HCT116 (cell line): ENCODE results near the gene CARD14.

Experiments used
- CBX3 ChIP-seq: IDR thresholded peaks from 2 replicates; pipeline ENCODE4 v1.6.1; 2012; ENCODE audit warnings: low read depth
- CTCF ChIP-seq, 3 experiments: fragments of 200-600 bp in 1 of 3; sonication (generic) in 1 of 3; IDR thresholded peaks in 2 of 3; conservative IDR thresholded peaks in 1 of 3; 2 replicates each; pipeline ENCODE4 v1.5.1; 2012 to 2017; ENCODE audit warnings: low read depth in 2 of 3, low read length in 2 of 3, antibody characterized with exemption in 1 of 3, borderline replicate concordance in 1 of 3, control low read depth in 1 of 3, mild to moderate bottlenecking in 1 of 3, mixed read lengths in 1 of 3, mixed run types in 1 of 3, moderate library complexity in 1 of 3; ENCODE audit not compliant: insufficient read depth in 1 of 3
- ELF1 ChIP-seq: IDR thresholded peaks from 2 replicates; pipeline ENCODE4 v1.6.1; 2012; ENCODE audit warnings: low read depth, borderline replicate concordance
- EZH2 ChIP-seq: fragments of 200-600 bp; sonication (generic); IDR thresholded peaks from 2 replicates; pipeline ENCODE4 v1.6.1; 2017; ENCODE audit warnings: antibody characterized with exemption, mixed run types
- EZH2phosphoT487 ChIP-seq: fragments of 200-600 bp; IDR thresholded peaks from 2 replicates; pipeline ENCODE4 v1.6.1; 2018; ENCODE audit warnings: antibody characterized with exemption, borderline replicate concordance
- JUND ChIP-seq: IDR thresholded peaks from 2 replicates; pipeline ENCODE4 v1.6.1; 2012
- POLR2A ChIP-seq: IDR thresholded peaks from 2 replicates; pipeline ENCODE4 v1.7.0; 2011; ENCODE audit warnings: borderline replicate concordance; ENCODE audit not compliant: insufficient read depth, insufficient read length; ENCODE audit errors: extremely low read depth
- POLR2AphosphoS5 ChIP-seq: IDR thresholded peaks from 2 replicates; pipeline ENCODE4 v1.6.1; 2011; ENCODE audit warnings: mild to moderate bottlenecking, low read depth, low read length, moderate library complexity
- RAD21 ChIP-seq: IDR thresholded peaks from 2 replicates; pipeline ENCODE4 v1.6.1; 2012; ENCODE audit warnings: low read depth, mild to moderate bottlenecking
- REST ChIP-seq: IDR thresholded peaks from 2 replicates; pipeline ENCODE4 v1.6.1; 2012; ENCODE audit warnings: low read depth
- SIN3A ChIP-seq: IDR thresholded peaks from 2 replicates; pipeline ENCODE4 v1.6.1; 2012; ENCODE audit warnings: low read depth
- SP1 ChIP-seq: IDR thresholded peaks from 2 replicates; pipeline ENCODE4 v1.6.1; 2012; ENCODE audit warnings: low read depth
- TF ChIP-seq, protein P1 (sequence below): IDR thresholded peaks from 2 replicates; pipeline ENCODE4 v1.6.1; 2012

DNA sequence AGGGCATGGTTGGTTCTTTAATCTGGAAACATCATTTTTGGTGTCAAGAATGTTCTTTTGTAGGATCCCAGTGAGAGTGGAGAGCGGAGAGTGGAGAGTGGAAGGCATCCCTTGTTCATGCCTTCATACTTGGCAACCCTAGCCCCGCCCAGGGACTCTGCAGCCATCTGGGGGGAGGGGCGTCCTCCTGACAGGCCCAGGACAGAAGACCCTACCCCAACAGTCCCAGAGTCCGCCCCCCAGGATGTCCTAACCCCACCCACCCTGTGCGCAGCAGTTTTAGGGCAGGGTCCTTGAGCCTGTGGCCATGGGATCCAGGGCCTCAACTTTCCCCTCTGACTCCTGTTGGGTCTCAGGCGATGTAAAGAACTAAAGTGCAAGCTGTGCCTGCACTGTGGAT is 54.9 kb downstream of the CARD14 start:
- TF ChIP-seq REST (no peak), SP1 (no peak), CTCF (IDR thresholded peaks at IDR 0.05 in 2 of 3, conservative IDR thresholded peaks at IDR 0.05 in 1 of 3; ENCODE audit: borderline replicate concordance in 1 of 3, insufficient read depth in 1 of 3, low read depth in 2 of 3, low read length in 2 of 3) (no peak), EZH2 (no peak), POLR2A (no peak), RAD21 (no peak), ELF1 (no peak), JUND (no peak), POLR2AphosphoS5 (no peak), EZH2phosphoT487 (no peak), CBX3 (no peak), SIN3A (no peak)
- TF ChIP-seq, protein P1, sequence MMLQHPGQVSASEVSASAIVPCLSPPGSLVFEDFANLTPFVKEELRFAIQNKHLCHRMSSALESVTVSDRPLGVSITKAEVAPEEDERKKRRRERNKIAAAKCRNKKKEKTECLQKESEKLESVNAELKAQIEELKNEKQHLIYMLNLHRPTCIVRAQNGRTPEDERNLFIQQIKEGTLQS, result no peak
